ENCODE data around the gene GRK4. TPM values are rescaled to one million over a fixed set of nuclear protein-coding genes. Genes with fewer than 3 reads are reported as not detected.

Gene GRK4
- total and polyA plus RNA-seq, 2 of the 8 experiments (the other 6 are each of a cell fraction or from before 2014, with no cell fraction given), result 0.77 to 1.8 TPM

DNA sequence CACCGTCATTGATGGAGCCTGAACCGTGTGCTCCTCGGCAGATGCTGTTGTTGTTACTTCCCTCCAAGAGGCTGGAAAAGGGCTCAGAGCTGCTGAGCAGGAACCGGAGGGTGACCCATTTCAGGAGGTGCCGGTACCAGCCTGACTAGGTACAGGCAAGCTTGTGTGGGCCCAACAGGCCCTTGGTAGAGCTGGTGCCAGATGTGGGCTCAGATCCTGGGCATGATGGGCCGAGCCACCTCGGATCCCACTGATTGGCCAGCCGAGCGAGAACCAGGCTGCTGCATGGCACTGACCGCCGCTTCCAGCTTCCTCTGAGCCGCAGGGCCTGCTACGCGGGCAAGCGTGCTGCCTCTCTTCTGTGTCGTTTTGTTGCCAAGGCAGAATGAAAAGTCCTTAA lies 33.9 kb upstream of the GRK4 start (continued):
- no peak for TF ChIP-seq CEBPB (IDR thresholded peaks at IDR 0.05; ENCODE audit: low read depth, low read length)
- TF ChIP-seq ASH2L (IDR thresholded peaks at IDR 0.05; ENCODE audit: low read length), result no peak
- no peak for TF ChIP-seq TAF7 (optimal IDR thresholded peaks at IDR 0.05; ENCODE audit: borderline replicate concordance, low read depth, low read length)
